HG02798 (cell line): ENCODE measurements around the gene ARMC6.
"Not testable (repeated sequence)": the region's sequence is repeated elsewhere in the genome, so short reads cannot be mapped to it uniquely, and the experiment has no call there.

Source experiments
- ATAC-seq: cut with Tn5 transposase; IDR thresholded peaks from one replicate; pipeline ENCODE4 v1.9.1; 2021; ENCODE audit warnings: mild to moderate bottlenecking; ENCODE audit not compliant: unreplicated experiment, poor library complexity

Gene ARMC6

GRCh38 chr19:19068659-19069654, 35.6 kb downstream of the ARMC6 start:
- ATAC-seq: no peak

- no peak for ATAC-seq
Observed at GRCh38 chr19:19071897-19072296, 38.5 kb downstream of the ARMC6 start.

- no peak for ATAC-seq
Observed at GRCh38 chr19:19074196-19074882, 40.9 kb downstream of the ARMC6 start.

GRCh38 chr19:19075126-19075525, 41.7 kb downstream of the ARMC6 start:
- no peak for ATAC-seq

GRCh38 chr19:19076476-19076875, 43.1 kb downstream of the ARMC6 start:
- ATAC-seq: no peak

GRCh38 chr19:19077103-19077502, 43.7 kb downstream of the ARMC6 start:
- no peak for ATAC-seq

- no peak for ATAC-seq
Observed at GRCh38 chr19:19078801-19079200, 45.4 kb downstream of the ARMC6 start.

GRCh38 chr19:19079571-19079970, 46.2 kb downstream of the ARMC6 start:
- ATAC-seq: no peak

GRCh38 chr19:19081642-19082151, 48.3 kb downstream of the ARMC6 start:
- ATAC-seq: no peak

GRCh38 chr19:19083413-19084178, 50.2 kb downstream of the ARMC6 start:
- no peak for ATAC-seq

GRCh38 chr19:19087676-19088075, 54.3 kb downstream of the ARMC6 start:
- no peak for ATAC-seq

GRCh38 chr19:19094513-19094912, 61.1 kb downstream of the ARMC6 start:
- ATAC-seq: no peak

- ATAC-seq: no peak
Observed at GRCh38 chr19:19095691-19096090, 62.3 kb downstream of the ARMC6 start.

GRCh38 chr19:19096641-19097627, 63.5 kb downstream of the ARMC6 start:
- ATAC-seq: no peak

GRCh38 chr19:19098084-19098702, 64.8 kb downstream of the ARMC6 start:
- no peak for ATAC-seq

GRCh38 chr19:19098703-19099632, 65.6 kb downstream of the ARMC6 start:
- no peak for ATAC-seq

GRCh38 chr19:19101540-19101939, 68.1 kb downstream of the ARMC6 start:
- no peak for ATAC-seq

- ATAC-seq: not testable (repeated sequence)
Observed at GRCh38 chr19:19102566-19102965, 69.2 kb downstream of the ARMC6 start.
